GM20431 (cell line): ENCODE data around the gene RAB3IP.
"Not testable (repeated sequence)": the region's sequence is repeated elsewhere in the genome, so short reads cannot be mapped to it uniquely, and the experiment has no call there.

ENCODE experiments used
- in situ Hi-C: fragments of 300-500 bp; cut with MseI, MboI; formaldehyde crosslinking; loops from one replicate; pipeline ENCODE4 v1.15.0; 2020; ENCODE audit warnings: low sequenced_read_pairs; ENCODE audit not compliant: unreplicated experiment

RAB3IP gene

DNA sequence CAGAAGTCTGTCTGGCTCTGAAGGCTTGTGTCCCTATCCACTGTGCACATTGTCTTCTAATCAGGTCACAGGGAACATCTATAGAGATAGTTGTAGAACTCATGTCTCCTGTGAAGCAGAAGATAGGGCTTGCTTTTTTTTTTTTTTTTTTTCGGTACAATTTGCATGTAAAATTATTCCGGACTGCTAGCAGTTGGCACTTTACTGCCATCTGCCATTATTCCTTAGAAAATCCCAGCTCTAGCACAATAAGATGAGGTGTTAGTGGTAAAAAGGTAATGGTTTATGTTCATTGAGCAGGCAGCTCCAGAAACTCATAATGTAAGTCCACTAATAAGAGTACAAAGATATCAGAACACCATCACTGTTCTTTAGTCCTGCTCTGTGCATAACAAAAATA lies 95.0 kb downstream of the RAB3IP start:
- in situ Hi-C loops = no loop called here

DNA sequence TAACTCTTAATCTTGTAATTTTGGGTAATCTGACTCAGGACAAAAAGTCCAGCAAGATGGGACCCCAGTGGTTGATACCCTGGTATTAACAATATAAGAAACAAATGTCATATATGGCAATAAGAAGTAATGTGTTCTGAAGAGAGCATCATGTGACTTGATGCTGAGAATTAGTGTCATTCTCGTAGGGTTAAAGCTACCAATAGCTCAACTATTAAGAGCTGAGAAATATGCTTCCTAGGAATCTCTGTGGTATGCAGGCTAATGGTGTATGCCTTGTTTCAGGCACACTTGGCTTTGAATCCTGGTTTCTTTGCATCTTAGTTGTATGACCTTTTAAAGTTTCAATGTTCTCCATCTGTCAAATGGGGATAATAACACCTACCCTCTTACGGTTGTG lies 95.5 kb downstream of the RAB3IP start:
- in situ Hi-C loops = no loop called here

DNA sequence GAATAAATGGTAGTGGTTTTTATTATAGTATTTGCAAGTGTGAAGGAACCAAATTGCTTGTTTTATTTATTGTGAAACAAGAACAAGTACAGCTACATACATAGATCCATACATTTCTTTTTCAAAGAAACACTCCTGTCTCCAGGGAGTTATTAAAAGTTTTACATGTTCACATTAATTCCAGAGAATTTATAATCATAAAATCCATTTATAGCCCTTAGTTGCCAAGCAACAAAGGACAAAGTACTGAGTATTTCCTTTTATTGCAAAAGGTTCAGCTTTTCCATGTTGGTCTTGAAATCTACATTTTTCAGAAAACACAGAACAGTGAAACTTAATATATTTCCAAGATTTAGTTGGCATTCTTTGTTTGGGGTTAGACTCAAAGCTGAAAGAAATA lies 95.9 kb downstream of the RAB3IP start:
- in situ Hi-C loops = no loop called here

DNA sequence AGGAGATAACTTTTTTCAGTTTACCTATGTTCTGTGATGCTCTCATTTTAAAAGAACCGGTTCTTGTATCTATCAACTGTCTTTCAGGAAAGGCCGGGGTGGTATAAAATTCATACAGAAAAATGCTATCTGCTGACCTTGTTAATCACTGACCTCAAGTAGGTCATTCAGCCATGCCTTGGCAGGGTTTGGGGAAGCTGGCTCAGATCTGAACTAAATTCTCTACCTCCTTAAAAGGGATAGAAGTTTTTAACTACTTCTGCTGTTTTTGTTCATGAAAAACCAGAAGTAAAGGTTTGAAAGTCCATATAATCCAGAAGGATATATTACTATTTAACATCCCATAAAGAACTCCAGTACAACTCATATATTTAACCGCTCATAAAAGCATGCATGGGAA lies 96.4 kb downstream of the RAB3IP start:
- in situ Hi-C loops = no loop called here

DNA sequence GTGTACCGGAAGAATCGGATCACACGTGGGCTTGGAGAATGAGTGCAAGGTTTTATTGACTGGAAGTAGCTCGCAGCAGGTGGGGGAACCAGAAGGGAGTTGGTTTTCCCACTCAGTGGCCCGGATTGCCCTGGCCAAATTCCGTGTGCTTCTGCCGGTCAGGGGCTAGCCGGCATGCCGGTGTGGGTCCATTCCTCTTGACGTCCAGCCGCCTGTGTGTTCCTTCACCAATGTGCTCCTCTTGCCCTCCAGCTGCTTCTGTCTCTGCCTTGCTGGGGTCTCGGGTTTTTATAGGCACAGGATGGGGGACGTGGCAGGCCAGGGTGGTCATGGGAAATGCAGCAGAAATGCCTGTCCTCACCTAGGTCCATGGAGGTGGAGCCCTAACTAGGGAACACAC lies 97.4 kb downstream of the RAB3IP start:
- in situ Hi-C loops = no loop called here

DNA sequence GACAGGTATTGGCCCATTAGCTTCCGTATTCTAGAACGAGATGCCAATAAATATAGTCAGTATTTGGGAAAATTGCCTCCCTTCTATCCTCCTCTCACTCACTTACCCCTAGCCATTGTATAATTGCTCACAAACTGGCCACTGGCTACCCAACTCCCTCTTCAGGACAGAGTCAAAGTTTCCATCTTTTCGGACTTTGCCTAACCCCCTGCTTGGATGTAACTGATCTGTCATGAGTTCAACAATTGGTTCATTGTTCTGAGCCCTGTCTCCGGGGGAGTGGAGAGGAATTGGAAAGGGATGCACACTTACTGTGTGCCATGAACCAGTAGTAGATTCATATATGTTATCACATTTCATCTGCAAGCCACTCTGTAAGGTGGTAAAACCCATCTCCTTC lies 98.5 kb downstream of the RAB3IP start:
- in situ Hi-C loops = no loop called here

DNA sequence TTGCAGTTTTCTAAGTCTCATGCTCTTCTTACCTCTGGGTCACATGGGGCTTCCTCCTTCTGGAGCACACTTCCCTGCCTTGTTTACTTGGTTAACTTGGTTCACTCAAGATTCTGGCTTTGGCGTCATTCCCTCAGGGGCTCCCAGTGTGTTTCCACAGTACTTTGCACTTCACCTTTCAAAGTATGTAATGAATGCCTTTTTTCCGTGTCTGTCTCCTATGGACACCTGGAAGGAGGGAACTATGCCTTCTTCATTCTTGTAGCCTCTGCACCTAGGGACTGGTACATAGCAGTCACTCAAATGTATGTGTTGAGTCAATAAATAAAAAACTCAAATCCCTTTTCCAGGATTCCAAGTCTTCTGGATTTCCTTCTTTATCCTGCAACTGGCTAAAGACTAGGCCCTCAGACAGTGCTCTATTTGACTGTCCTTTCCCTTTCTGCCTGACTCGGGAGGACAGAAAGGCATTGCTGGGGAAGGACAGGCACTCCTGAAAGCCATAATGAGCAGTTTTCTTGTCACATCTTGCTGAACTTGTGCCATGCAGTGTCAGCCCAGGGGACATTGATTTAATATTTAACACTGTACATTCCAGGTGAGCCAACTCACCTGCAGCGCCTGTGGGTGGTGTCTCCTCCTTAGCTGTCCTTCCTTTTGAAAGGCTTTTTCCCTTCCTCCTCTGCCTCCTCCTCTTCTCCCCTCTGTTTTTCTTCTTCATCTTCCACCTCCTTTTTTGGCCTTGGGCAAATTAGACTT lies 99.2 kb downstream of the RAB3IP start:
- in situ Hi-C loops = no loop called here

DNA sequence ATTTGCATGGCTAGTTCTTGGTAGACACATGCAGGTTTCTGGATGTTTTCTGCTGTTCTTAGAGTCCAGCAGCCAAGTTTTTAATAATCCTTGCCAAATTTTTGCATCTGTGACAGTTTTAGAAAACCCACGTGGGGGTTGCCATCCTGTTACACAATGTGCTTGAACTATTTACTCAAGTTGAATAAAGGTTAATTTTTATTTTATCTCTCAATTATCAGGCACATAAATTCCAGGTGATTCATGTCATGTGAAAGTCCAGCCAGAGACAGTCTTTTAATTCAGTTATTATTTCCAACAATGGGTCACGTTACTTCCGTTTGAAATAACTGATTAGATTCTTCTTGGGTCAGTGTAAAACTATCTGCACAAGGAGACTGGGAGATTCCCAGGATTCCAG lies 102.1 kb downstream of the RAB3IP start:
- in situ Hi-C loops = no loop called here

DNA sequence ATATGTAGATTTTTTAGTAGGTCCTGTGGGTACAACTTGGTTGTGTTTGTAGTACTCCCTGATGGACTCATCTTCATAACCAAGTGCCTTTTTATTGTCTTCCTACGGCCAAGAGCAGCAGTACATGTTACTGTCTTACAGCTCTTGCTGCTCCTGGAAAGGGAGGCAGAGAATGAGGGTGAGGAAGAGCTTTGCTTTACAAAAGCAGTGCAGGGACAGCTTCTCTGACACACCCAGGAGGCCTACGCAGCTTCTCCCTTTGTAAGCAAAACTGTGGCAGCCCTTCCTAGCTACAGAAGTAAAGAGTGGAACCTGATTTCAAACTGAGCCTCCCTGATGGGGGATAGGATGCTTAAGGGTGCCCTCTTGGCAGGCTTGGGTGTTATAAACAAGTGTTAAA lies 104.9 kb downstream of the RAB3IP start:
- in situ Hi-C loops = no loop called here

DNA sequence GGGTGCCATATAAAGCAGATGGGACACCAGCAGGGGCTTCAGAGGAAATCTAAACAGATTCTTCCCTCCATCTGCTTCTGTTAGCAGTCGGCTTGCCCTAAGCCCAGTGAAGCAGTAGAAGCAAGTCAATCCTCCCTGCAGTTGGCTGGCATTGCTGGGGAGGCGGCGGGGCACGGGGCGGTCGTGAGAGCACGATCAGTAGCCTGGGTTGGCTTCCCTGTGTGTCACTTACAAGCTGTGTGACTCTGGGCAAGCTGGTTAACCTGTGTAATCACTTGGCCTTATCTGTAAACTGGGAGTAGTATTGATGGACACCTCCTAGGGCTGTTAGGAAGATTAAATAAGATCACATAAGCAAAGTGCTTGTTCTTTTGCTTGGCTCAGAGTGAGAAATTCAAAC lies 105.8 kb downstream of the RAB3IP start:
- in situ Hi-C loops = no loop called here

DNA sequence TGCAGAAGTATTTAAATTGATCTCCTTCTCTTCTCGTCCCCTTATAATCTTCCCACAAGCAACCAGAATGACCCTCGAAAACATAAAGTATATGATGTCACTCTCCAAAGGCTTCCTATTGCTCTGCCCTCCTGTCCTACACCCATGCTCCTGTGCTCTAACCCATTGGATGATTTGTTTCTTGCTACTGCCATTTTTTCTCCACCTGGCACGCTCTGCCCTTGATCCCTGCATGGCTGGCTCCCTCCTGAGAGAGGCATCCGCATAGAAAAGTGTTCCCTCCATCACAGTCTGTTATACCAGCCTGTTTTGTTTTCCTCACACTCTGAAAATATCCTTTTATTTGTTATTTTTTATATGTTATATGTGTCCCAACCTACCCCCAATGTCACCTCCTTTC lies 106.2 kb downstream of the RAB3IP start:
- in situ Hi-C loops = no loop called here

DNA sequence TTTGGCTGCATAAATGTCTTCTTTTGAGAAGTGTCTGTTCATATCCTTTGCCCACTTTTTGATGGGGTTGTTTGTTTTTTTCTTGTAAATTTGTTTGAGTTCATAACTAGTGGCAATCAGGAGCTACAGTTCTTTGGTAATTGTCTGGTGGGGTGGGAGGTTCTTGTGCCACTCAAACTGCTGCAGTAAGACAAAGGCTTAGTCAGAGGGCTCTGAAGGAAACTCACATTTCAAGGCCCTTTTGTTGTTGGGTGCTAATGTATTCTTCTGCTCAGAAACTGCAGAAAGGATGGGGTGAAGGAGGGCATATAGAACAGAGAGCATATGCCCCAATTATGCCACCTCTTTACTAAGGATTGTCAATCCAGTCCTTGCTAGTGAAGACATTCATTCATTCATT lies 108.3 kb downstream of the RAB3IP start:
- in situ Hi-C loops = no loop called here

DNA sequence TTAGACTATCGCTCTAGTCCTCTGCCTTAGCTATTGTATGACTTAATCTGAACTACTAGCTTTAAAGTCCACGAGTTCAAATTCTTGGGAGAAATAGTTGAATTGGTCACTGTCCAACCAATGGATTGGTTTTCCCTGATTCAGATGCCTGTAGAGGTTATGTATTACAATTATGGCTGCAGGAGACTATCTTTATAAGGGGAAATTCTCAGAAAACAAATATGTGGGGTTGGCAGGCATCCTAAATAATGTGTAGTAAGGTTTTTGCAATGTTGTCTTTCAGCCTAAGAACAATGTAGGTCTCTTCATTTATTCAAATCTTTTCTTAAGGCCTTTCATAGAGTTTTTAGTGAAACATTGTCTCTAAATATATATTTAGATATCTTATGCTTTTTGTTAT lies 113.3 kb downstream of the RAB3IP start:
- in situ Hi-C loops = no loop called here

DNA sequence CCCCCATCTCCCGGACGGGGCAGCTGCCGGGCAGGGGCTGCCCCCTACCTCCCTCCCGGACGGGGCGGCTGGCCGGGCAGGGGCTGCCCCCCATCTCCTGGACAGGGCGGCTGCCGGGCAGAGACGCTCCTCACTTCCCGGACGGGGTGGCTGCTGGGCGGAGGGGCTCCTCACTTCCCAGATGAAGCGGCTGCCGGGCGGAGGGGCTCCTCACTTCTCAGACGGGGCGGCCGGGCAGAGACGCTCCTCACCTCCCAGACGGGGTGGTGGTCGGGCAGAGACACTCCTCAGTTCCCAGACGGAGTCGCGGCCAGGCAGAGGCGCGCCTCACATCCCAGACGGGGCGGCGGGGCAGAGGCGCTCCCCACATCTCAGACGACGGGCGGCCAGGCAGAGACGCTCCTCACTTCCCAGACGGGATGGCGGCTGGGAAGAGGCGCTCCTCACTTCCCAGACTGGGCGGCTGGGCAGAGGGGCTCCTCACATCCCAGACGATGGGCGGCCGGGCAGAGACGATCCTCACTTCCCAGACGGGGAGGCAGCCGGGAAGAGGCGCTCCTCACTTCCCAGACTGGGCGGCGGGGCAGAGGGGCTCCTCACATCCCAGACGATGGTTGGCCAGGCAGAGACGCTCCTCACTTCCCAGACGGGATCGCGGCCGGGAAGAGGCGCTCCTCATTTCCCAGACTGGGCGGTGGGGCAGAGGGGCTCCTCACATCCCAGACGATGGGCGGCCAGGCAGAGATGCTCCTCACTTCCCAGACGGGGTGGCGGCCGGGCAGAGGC lies 114.7 kb downstream of the RAB3IP start:
- in situ Hi-C loops = not testable (repeated sequence)

DNA sequence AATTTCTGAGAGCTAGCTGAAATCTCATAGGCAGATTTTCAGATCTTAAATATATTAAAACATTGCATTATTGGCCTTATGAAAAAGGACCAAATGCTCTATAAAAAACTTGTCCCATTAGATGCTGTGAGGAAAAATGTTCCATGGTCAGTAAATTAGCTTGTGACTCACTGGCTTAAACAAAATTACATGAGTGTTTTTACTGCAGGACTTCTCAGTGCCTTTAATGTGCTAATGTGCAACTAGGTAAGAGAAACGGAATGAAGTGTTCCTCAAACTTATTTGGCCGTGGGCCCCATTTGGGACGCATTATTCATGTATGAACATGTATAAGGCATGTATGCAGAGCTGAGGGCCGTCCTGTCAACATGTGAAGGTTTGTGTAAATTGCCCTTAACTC lies 128.0 kb downstream of the RAB3IP start:
- in situ Hi-C loops = no loop called here

DNA sequence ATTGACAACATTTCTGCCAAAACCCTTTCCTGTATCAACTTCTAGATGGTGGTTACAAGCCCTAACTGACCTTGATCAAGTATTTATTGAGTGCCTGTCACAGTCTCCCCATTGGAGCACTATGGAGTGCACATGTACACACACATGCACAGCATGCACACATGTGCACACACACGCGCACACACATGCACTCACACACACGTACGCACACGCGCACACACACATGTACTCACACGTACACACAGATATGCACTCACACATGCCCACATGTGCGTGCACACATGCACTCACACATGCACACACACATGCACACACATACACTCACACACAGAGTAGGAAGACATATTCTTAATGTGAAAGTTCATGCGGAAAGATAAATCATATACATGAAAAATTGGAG lies 130.0 kb downstream of the RAB3IP start:
- in situ Hi-C loops = no loop called here

DNA sequence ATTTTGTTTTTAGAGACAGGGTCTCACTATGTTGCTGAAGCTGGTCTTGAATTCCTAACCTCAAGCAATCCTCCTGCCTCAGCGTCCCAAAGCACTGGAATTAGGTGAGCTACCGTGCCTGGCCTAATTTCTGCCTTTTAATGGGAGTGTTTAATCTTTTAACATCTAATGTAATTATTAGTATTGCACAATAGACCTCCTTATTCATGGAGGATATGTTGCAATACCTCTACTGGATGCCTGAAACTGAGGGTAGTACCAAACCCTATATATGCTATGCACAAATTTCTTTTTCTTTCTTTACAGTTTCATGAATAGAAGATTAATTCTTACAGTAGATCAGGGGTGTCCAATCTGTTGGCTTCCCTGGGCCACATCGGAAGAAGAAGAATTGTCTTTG lies 134.1 kb downstream of the RAB3IP start:
- in situ Hi-C loops = no loop called here
